ENCODE measurements around the gene UPB1.

DNA sequence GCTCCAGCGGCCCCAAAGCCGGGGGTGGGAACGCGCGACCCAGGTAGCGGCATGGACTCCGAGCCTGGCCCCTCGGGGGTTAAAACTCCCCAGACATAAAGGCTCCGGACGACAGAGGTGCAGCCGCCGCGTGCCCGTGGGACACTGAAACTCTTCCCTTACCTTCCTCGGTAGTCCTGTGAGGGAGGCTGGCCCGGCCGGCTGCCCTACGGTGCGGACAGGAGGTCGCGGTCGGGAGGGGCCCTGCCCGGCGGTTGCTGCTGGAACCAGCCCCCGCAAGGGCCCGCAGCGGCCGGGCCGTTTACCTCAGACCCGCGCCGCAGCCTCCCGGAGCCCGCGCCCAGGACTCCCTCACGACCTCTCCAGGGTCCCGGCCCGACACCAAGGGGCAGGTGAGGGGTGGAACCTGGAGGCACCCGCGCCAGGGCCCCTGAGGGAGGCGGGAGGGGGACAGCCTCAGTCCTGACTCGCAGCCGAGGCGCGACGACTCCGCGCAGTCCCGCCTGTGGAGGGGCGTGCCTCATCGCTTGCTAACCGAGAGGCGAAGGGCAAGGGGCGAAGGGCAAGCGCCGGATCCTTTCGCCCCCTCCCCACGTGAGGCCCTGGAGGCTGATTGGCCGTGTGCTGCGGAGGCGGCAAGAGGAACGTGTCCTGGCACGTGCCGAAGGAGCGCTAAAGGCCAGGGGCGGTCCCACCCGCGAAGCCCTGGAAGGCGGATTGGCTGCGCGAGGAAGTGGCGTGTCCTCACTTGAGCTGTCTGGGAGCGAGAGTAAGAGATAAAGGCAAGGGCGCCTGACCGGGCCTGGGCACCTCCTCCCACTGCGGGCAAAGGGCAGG, at the start of gene UPB1:
- TF ChIP-seq, protein P1, sequence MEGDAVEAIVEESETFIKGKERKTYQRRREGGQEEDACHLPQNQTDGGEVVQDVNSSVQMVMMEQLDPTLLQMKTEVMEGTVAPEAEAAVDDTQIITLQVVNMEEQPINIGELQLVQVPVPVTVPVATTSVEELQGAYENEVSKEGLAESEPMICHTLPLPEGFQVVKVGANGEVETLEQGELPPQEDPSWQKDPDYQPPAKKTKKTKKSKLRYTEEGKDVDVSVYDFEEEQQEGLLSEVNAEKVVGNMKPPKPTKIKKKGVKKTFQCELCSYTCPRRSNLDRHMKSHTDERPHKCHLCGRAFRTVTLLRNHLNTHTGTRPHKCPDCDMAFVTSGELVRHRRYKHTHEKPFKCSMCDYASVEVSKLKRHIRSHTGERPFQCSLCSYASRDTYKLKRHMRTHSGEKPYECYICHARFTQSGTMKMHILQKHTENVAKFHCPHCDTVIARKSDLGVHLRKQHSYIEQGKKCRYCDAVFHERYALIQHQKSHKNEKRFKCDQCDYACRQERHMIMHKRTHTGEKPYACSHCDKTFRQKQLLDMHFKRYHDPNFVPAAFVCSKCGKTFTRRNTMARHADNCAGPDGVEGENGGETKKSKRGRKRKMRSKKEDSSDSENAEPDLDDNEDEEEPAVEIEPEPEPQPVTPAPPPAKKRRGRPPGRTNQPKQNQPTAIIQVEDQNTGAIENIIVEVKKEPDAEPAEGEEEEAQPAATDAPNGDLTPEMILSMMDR (IDR thresholded peaks at IDR 0.05; ENCODE audit: low read depth, low read length, missing input control) = no peak
- TF ChIP-seq JUND (IDR thresholded peaks at IDR 0.05) = peak; percentile 61 to 67
- TF ChIP-seq SP1 (IDR thresholded peaks at IDR 0.05) = peak; percentile 99
- TF ChIP-seq GABPA (IDR thresholded peaks at IDR 0.05 in 1 of 2, conservative IDR thresholded peaks at IDR 0.05 in 1 of 2) = no peak
- peak; percentile 74 for TF ChIP-seq FOXA1 (IDR thresholded peaks at IDR 0.05)
- peak; percentile 39 for TF ChIP-seq ATF3 (IDR thresholded peaks at IDR 0.05)
- peak; percentile 88 for TF ChIP-seq YY1 (IDR thresholded peaks at IDR 0.05)

Data from liver (tissue), 3 donors.